ENCODE results near the gene KIAA1328.

DNA sequence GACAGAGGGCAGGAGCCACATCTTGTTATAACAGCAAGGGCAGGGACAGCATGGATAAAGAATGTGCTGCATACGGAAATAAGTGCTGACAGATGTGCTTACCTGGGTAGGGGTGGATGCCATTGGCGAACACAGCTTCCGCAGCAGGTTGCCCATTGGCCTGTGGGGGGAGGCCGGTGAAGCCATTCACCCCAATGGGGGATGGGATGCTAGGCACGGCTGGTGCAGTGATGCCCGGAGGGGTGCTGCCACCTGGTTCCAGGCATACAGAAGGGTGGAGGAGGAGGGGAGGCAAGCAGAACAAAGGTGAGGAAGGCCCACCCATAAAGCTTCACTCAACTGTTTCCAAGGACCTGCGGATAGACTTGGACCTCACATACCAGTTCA is 441.7 kb downstream of the KIAA1328 start:
- TF ChIP-seq, protein P1, sequence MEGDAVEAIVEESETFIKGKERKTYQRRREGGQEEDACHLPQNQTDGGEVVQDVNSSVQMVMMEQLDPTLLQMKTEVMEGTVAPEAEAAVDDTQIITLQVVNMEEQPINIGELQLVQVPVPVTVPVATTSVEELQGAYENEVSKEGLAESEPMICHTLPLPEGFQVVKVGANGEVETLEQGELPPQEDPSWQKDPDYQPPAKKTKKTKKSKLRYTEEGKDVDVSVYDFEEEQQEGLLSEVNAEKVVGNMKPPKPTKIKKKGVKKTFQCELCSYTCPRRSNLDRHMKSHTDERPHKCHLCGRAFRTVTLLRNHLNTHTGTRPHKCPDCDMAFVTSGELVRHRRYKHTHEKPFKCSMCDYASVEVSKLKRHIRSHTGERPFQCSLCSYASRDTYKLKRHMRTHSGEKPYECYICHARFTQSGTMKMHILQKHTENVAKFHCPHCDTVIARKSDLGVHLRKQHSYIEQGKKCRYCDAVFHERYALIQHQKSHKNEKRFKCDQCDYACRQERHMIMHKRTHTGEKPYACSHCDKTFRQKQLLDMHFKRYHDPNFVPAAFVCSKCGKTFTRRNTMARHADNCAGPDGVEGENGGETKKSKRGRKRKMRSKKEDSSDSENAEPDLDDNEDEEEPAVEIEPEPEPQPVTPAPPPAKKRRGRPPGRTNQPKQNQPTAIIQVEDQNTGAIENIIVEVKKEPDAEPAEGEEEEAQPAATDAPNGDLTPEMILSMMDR (IDR thresholded peaks at IDR 0.05) = no peak
- no peak for TF ChIP-seq POLR2A (IDR thresholded peaks at IDR 0.05)

Data from tibial nerve (tissue), 3 donors.